A673 (cell line): ENCODE measurements around the gene ADCY4. TPM values are rescaled to one million over a fixed set of nuclear protein-coding genes. Genes with fewer than 3 reads are reported as not detected.

Experiments
- BruUV-seq: library from RNA; stranded (reverse); fragments of 400-500 nt; replicated peaks from 2 replicates; lab custom pipeline; 2021; lab: Mats Ljungman, UMichigan
- CTCF ChIA-PET: fragments of 300-600 bp; sonication (Branson Sonifier 250); formaldehyde crosslinking; loops from one replicate; lab custom pipeline; 2022; ENCODE audit warnings: antibody characterized with exemption; lab: Charles Lee
- POLR2A ChIA-PET: fragments of 300-600 bp; sonication (Branson Sonifier 250); formaldehyde crosslinking; loops from one replicate; lab custom pipeline; 2022; ENCODE audit warnings: antibody characterized with exemption; ENCODE audit not compliant: low non-redundant PET; lab: Charles Lee
- DNase-seq: peaks from one replicate; pipeline ENCODE4 v3.0.0-alpha.2; 2015; ENCODE audit warnings: low spot score
- H3K27ac ChIP-seq: fragments of 200-600 bp; sonication (generic); 2 replicates; pipeline ENCODE4 v1.5.1; 2016; ENCODE audit warnings: mixed run types, low read depth, mild to moderate bottlenecking, mixed read lengths, antibody characterized with exemption, low read length; ENCODE audit not compliant: poor library complexity, severe bottlenecking
- H3K27me3 ChIP-seq: fragments of 200-600 bp; sonication (generic); replicated peaks from 2 replicates; pipeline ENCODE4 v1.6.1; 2017; ENCODE audit warnings: mixed run types, low read depth, mild to moderate bottlenecking, mixed read lengths, antibody characterized with exemption, low read length; ENCODE audit not compliant: insufficient read depth, poor library complexity
- H3K36me3 ChIP-seq: fragments of 200-600 bp; sonication (generic); 2 replicates; pipeline ENCODE4 v1.6.1; 2016; ENCODE audit warnings: mixed run types, mild to moderate bottlenecking, mixed read lengths, antibody characterized with exemption, low read length; ENCODE audit not compliant: insufficient read depth, poor library complexity, severe bottlenecking
- H3K4me1 ChIP-seq: fragments of 200-600 bp; sonication (generic); 2 replicates; pipeline ENCODE4 v1.6.1; 2017; ENCODE audit warnings: mixed run types, mild to moderate bottlenecking, mixed read lengths, antibody characterized with exemption, low read length; ENCODE audit not compliant: insufficient read depth, poor library complexity, severe bottlenecking
- H3K4me3 ChIP-seq: fragments of 200-600 bp; sonication (generic); 2 replicates; pipeline ENCODE4 v1.5.1; 2016; ENCODE audit warnings: low read depth, mixed run types, mild to moderate bottlenecking, mixed read lengths, low read length; ENCODE audit not compliant: poor library complexity, severe bottlenecking
- H3K9me3 ChIP-seq: fragments of 200-600 bp; sonication (generic); 2 replicates; pipeline ENCODE4 v1.6.1; 2016; ENCODE audit warnings: mixed run types, low read depth, mild to moderate bottlenecking, mixed read lengths, antibody characterized with exemption, low read length; ENCODE audit not compliant: poor library complexity, severe bottlenecking
- EZH2 ChIP-seq: fragments of 200-600 bp; sonication (generic); IDR thresholded peaks from 2 replicates; pipeline ENCODE4 v1.6.1; 2017; ENCODE audit warnings: borderline replicate concordance, low read depth, mild to moderate bottlenecking, mixed read lengths, antibody characterized with exemption, low read length; ENCODE audit not compliant: poor library complexity, severe bottlenecking
- intact Hi-C: fragments of 100-400 bp; cut with micrococcal nuclease; formaldehyde crosslinking; loops from one replicate; pipeline ENCODE4 v1.10.0; 2022; ENCODE audit not compliant: unreplicated experiment
- total RNA-seq: library from RNA; stranded (reverse); gene quantifications from 2 replicates; pipeline ENCODE4 v1.2.3, GENCODE V29; 2021
- TF ChIP-seq, protein P1 (sequence below): fragments of 300-800, 200-600 bp; sonication (generic); conservative IDR thresholded peaks from 2 replicates; pipeline ENCODE4 v1.5.1; 2017; ENCODE audit warnings: low read depth, mild to moderate bottlenecking, antibody characterized with exemption, low read length, moderate library complexity, mixed read lengths

The ADCY4 gene
- total RNA-seq, 1 experiment from 2014 or later = 0.84 TPM

DNA sequence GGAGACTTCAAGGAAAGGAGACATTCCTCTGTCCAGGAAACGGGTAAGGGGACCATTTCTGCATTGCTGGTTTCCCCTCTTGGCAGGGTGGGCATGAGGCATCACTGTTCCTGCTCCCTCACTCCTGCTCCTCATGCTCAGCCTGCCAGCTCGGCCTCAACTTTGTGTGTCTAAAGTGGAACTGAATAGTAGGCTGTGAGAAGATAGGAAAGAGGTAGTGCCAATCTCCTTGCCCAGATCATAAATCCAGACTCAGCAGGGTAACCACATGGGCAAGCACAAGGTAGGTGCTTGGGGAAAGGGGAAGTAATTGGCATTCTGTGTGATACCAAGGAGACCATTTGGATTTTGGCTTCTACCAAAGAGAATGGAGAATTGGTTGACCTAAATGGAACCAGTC, 21.0 kb downstream of the ADCY4 start:
- no TSS peak for BruUV-seq
- no peaks in the 10 kb centered on the region for H3K27me3 ChIP-seq
- peaks cover 13% of the 10 kb centered on the region for H3K4me1 ChIP-seq
- POLR2A ChIA-PET = interaction anchor here (0.6 kb wide), 1 partner anchor 139 kb away, joined by 3 read pairs; no protein-coding TSS in a partner anchor
- peaks cover 1% of the 10 kb centered on the region for H3K36me3 ChIP-seq
- H3K9me3 ChIP-seq = no peaks in the 10 kb centered on the region
- no peak overlapping the region for H3K27ac ChIP-seq
- intact Hi-C loops = no loop called here
- CTCF ChIA-PET = no interaction called here
- H3K4me3 ChIP-seq = no peak overlapping the region
- DNase-seq = no peak
- TF ChIP-seq, protein P1, sequence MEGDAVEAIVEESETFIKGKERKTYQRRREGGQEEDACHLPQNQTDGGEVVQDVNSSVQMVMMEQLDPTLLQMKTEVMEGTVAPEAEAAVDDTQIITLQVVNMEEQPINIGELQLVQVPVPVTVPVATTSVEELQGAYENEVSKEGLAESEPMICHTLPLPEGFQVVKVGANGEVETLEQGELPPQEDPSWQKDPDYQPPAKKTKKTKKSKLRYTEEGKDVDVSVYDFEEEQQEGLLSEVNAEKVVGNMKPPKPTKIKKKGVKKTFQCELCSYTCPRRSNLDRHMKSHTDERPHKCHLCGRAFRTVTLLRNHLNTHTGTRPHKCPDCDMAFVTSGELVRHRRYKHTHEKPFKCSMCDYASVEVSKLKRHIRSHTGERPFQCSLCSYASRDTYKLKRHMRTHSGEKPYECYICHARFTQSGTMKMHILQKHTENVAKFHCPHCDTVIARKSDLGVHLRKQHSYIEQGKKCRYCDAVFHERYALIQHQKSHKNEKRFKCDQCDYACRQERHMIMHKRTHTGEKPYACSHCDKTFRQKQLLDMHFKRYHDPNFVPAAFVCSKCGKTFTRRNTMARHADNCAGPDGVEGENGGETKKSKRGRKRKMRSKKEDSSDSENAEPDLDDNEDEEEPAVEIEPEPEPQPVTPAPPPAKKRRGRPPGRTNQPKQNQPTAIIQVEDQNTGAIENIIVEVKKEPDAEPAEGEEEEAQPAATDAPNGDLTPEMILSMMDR = no peak
- TF ChIP-seq EZH2 = no peak

- DNase-seq = no peak
- ChIA-PET CTCF (no interaction called here), POLR2A (no interaction called here)
- H3K27me3 ChIP-seq = no peaks in the 10 kb centered on the region
- BruUV-seq = no TSS peak
- no peak for TF ChIP-seq EZH2
- peaks cover 13% of the 10 kb centered on the region for H3K4me1 ChIP-seq
- H3K9me3 ChIP-seq = no peaks in the 10 kb centered on the region
- intact Hi-C loops = no loop called here
- H3K36me3 ChIP-seq = peaks cover 6% of the 10 kb centered on the region
- H3K4me3 ChIP-seq = no peak overlapping the region
- no peak overlapping the region for H3K27ac ChIP-seq
Measured at GRCh38 chr14:24312736-24313507, 21.9 kb downstream of the ADCY4 start.

- DNase-seq = peak; percentile 34
- H3K4me1 ChIP-seq = peaks cover 13% of the 10 kb centered on the region
- no peak overlapping the region for H3K27ac ChIP-seq
- H3K9me3 ChIP-seq = no peaks in the 10 kb centered on the region
- intact Hi-C loops = no loop called here
- CTCF ChIA-PET = interaction anchor here (0.9 kb wide), 1 partner anchor 10 kb away, joined by 10 read pairs; no protein-coding TSS in a partner anchor
- H3K27me3 ChIP-seq = no peaks in the 10 kb centered on the region
- POLR2A ChIA-PET = no interaction called here
- TF ChIP-seq, protein P1 = no peak
- no peak for TF ChIP-seq EZH2
- H3K4me3 ChIP-seq = no peak overlapping the region
- peaks cover 6% of the 10 kb centered on the region for H3K36me3 ChIP-seq
- BruUV-seq = no TSS peak
Measured at GRCh38 chr14:24311837-24312615, 22.8 kb downstream of the ADCY4 start.
